Airway epithelial cell (primary cell): ENCODE measurements around the gene CCL19. TPM values are rescaled to one million over a fixed set of nuclear protein-coding genes. Genes with fewer than 3 reads are reported as not detected.

Experiments used
- total RNA-seq: library from RNA; depleted of rRNA; stranded (reverse); fragments of >200 nt; gene quantifications from 2 replicates; pipeline ENCODE4 v1.2.3, GENCODE V29; 2015

Gene CCL19
- total RNA-seq = not detected in 2 replicates

DNA sequence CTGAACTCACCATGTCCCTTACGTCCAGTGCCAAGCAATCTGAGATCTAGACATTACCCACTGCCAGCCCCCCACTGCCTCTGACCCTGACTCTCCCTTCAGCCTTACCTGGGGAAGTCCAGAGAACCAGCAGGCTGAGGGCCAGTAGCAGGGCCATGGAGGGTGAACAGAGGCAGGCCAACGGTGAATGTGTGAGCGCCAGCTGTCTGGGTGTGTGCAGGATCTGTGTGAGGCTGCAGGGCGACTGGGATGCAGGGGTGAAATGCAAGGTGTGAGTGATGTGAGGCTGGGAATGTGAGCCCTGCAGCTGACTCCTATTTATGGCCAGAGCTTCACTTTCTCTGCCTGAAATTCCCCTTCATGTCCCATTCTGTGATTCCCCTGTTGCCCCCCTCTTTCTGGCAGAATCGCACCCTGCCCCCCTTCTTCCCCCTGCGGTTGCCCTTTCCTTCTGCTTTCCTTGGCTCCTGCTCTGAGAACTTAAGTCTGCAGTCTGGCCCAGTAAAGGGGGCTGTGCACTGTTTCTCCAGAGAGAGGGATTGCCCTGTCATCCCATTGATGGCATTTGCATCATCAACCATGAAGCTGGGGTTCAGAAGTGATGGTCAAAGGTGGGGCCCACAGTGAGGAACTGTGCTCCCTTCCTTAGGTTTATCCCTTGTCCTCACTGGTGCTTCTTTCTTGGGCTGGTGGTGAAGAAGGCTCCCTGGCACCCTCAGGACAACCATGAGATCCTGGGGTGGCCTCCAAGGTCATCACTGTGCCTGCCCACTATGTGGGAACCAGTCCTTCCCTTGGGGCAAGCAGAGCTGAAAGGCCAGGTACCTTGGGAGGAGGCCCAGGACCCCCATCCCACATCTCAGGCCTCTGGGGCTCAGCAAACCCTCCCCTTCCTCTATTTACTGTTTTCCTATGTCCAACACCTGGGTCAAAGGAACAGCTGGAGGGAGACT is at the start of gene CCL19:
TSS of gene CCL19 (minus strand) at position 294 of the 953 bp plus-strand sequence. CDS start at position 157, 137 bp downstream.

DNA sequence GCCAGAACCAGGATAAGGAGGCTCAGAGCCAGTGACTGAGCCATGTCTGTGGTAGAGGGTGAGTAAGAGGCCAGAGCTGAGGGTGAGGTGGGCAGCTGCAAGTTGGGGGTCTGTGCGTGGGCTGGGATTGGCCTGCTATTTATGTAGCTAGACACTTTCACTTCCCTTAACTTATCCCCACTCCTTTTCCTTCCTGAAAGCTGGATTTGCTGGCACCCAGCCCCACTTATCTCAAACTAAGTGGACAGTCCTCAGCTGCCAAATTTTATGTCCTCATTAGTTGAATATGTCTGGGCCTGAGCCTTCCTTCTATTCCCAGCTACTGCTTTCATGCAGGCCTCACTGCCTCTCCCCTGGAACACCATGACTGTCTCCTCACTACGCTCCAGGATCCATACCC is 18.9 kb upstream of the CCL19 start, which contains the start of gene CCL21:
TSS of gene CCL21 (minus strand) at position 114 of the 400 bp plus-strand sequence. CDS start at position 44, 70 bp downstream.

DNA sequence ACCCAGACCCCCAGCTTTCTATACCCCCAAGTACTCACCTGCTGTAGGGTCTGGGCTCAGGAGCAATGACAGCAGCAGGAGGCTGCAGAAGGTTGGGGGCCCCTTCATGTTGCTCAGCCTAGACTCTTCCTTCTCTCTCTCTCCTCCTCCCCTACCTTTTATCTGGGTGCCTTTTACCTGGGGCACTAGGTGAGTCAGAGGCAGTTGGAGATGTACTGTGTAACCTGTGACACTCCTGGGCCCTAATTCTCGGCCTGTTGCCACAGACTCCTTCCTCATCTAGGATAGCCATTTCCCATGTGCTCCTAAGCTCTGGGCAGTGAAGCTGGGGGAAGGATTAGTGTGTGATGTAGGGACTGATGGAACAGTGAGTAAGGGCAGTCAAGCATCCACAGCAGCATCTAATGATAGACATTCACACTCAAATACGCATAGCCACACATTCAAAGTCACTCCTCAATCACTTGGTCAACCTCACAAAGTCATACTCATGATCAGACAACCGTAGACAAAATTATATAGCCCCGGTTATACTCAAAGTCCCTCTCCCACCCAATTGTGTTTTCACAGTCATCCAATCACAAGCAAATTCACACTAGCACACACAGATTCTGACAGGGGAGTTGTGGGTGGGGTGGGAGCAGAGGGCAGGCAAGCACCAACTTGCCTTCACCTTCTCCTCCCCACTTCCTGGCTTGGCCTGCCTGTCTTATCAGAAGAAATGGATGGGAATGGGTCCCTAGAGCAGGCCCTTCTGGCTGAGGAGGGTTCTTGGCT is 28.4 kb downstream of the CCL19 start, which contains the start of gene CCL27:
TSS of gene CCL27 (minus strand) at position 132 of the 777 bp plus-strand sequence. CDS start at position 108, 24 bp downstream.

DNA sequence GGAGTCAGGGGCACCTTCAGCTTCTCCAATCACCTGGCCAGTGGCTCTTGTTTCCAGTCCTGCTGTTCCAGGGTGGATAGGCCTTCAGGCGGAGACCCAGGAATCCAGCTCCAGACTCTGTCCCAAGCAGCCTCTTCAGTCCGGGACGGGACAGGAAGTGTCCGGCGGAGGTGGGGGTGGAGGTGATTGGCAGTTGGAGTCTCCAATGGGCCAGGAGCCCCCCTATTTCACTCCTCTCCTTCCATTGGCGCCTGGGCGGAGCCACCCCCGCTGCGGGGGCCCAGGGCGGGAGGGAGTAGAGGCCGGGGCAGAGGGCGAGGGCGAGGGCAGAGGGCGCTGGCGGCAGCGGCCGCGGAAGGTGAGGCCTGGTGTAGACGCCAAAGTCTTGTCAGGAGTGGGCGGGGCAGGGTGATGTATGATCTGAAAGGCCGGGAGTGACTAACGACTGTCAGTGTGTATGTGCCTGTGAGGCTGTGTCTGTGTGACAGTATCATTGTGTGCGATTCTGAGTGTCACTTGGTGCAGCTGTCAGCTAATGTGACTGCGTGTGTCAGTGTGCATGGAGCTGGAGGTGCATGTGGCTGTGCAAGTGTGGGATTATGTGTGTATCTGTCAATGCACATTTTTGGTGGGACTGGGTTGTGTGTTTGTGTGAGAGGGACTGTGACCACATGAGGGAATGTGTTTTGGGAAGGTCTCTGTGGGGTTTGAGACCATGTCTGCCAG is 39.0 kb downstream of the CCL19 start, which contains the start of gene IL11RA:
TSS of gene IL11RA (plus strand) at position 310 of the 726 bp plus-strand sequence. CDS start 3,033 bp downstream, outside the sequence.

DNA sequence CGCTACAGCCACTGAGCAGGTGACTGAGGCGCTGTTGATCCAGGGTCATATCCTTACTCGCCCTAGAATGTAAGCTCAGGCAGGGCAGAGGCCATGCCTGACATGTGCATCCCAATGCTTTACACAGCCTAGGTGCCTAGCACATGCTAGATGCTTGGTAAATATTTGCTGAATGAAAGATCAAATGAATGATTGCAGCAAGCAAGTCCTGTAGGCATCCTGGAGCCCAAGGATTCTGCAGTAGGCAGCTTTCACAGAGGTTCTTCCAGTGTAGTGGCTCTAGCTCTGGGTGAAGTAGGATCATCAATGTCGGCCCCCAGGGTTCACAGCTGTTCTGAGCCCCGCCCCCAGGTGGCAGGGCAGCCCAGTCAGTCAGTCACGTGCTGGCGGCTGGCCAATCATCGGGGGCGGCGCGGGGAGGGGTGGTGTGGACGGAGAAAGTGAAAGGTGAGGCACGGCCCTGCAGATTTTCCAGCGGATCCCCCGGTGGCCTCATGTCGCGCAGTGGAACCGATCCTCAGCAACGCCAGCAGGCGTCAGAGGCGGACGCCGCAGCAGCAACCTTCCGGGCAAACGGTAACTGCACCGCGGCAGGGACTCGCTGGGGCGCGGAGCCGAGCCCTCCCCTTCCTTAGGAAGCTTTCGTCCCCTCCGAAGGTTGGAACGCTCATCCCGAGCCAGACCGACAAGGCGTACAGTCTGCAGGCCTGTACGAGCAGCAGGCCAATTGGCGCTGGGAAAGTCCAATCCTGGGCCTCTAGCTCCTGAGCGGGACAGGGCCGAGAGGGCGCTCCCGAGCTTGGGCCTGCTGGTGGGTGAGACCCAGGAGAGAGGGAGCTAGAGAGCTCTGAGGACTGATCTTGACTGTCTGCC is 44.6 kb downstream of the CCL19 start, which contains the start of gene GALT:
TSS of gene GALT (plus strand) at position 465 of the 873 bp plus-strand sequence. CDS start at position 495, 30 bp downstream.

Other genes with a start within 250 kb of the CCL19 start
- gene FAM219A, start 232.7 kb downstream of the CCL19 start, total RNA-seq = 9.7 and 12.8 TPM in 2 replicates
- gene DNAI1, start 232.5 kb downstream of the CCL19 start, total RNA-seq = not detected in 2 replicates
- gene ENHO, start 168.3 kb downstream of the CCL19 start, total RNA-seq = not detected in 2 replicates
- 0.42 TPM in 1 of 2 replicates, not detected in the other for gene CNTFR, start 101.6 kb downstream of the CCL19 start, total RNA-seq
- 41.4 and 41.8 TPM in 2 replicates for gene RPP25L, start 79.2 kb downstream of the CCL19 start, total RNA-seq
- 90.6 and 152 TPM in 2 replicates for gene DCTN3, start 70.8 kb downstream of the CCL19 start, total RNA-seq
- gene ARID3C, start 62.2 kb downstream of the CCL19 start, total RNA-seq = not detected in 2 replicates
- gene SIGMAR1, start 53.5 kb downstream of the CCL19 start, total RNA-seq = 178 and 189 TPM in 2 replicates
- gene GALT, start 44.6 kb downstream of the CCL19 start, total RNA-seq = 15.4 and 21.8 TPM in 2 replicates
- gene IL11RA, start 39.1 kb downstream of the CCL19 start, total RNA-seq = 0.79 and 4.6 TPM in 2 replicates
- gene CCL27, start 28.6 kb downstream of the CCL19 start, total RNA-seq = 0.28 TPM in 1 of 2 replicates, not detected in the other
- gene CCL21, start 18.9 kb upstream of the CCL19 start, total RNA-seq = not detected in 2 replicates